HL-60 (cell line): ENCODE measurements around the gene ADPGK.

Experiments used
- DNase-seq, 2 experiments: peaks; one replicate each; pipeline ENCODE4 v3.0.0-alpha.2; 2010 to 2020; ENCODE audit warnings: low read depth in 1 of 2, low spot score in 1 of 2
- H3K27ac ChIP-seq: fragments of 250-450 bp; sonication (Bioruptor Pico); replicated peaks from 2 replicates; pipeline ENCODE4 v1.5.1; 2020; ENCODE audit warnings: mild to moderate bottlenecking, moderate library complexity
- H3K27me3 ChIP-seq: fragments of 250-450 bp; sonication (Bioruptor Pico); 2 replicates; pipeline ENCODE4 v1.5.1; 2021; ENCODE audit warnings: mild to moderate bottlenecking, moderate library complexity; ENCODE audit not compliant: insufficient read depth, poor library complexity, severe bottlenecking
- H3K4me3 ChIP-seq: replicated peaks from 2 replicates; pipeline ENCODE4 v1.5.1; 2011; ENCODE audit warnings: mild to moderate bottlenecking, control low read depth, low read length; ENCODE audit not compliant: insufficient read depth
- GABPA ChIP-seq: IDR thresholded peaks from 2 replicates; pipeline ENCODE4 v1.6.1; 2012; ENCODE audit warnings: low read depth
- POLR2AphosphoS5 ChIP-seq: IDR thresholded peaks from 2 replicates; pipeline ENCODE4 v1.6.1; 2012; ENCODE audit warnings: low read depth
- SPI1 ChIP-seq: IDR thresholded peaks from 2 replicates; pipeline ENCODE4 v1.6.1; 2012; ENCODE audit warnings: low read depth, mild to moderate bottlenecking, borderline replicate concordance
- TF ChIP-seq, protein P1 (sequence below): IDR thresholded peaks from 2 replicates; pipeline ENCODE4 v1.6.1; 2012; ENCODE audit warnings: low read depth; ENCODE audit not compliant: insufficient replicate concordance
- TF ChIP-seq, protein P2 (sequence below): IDR thresholded peaks from one replicate; pipeline ENCODE4 v1.5.1; 2011; ENCODE audit warnings: low read length, control low read depth, inconsistent platforms; ENCODE audit not compliant: insufficient read depth

The ADPGK gene

DNA sequence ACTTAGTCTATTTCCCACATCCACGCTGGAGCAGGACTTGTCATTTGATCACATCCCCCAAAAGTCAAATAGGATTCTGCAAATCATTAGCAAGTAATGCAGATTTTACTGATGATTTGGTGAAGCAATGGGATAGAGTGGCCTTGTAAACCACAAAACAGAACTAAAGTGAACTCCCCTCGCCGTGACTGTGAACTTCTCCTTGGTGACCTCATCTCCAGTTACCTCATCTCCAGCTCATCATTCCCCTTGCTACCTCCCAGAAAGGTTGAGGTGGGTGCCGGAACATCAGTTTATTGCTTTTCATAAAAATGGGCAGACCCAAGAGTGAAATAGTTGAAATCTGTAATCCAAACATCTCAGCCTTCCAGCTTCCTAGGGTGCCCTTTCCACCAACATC, 36.7 kb upstream of the ADPGK start:
- TF ChIP-seq POLR2AphosphoS5 (no peak), SPI1 (no peak), GABPA (no peak)
- TF ChIP-seq, protein P1, sequence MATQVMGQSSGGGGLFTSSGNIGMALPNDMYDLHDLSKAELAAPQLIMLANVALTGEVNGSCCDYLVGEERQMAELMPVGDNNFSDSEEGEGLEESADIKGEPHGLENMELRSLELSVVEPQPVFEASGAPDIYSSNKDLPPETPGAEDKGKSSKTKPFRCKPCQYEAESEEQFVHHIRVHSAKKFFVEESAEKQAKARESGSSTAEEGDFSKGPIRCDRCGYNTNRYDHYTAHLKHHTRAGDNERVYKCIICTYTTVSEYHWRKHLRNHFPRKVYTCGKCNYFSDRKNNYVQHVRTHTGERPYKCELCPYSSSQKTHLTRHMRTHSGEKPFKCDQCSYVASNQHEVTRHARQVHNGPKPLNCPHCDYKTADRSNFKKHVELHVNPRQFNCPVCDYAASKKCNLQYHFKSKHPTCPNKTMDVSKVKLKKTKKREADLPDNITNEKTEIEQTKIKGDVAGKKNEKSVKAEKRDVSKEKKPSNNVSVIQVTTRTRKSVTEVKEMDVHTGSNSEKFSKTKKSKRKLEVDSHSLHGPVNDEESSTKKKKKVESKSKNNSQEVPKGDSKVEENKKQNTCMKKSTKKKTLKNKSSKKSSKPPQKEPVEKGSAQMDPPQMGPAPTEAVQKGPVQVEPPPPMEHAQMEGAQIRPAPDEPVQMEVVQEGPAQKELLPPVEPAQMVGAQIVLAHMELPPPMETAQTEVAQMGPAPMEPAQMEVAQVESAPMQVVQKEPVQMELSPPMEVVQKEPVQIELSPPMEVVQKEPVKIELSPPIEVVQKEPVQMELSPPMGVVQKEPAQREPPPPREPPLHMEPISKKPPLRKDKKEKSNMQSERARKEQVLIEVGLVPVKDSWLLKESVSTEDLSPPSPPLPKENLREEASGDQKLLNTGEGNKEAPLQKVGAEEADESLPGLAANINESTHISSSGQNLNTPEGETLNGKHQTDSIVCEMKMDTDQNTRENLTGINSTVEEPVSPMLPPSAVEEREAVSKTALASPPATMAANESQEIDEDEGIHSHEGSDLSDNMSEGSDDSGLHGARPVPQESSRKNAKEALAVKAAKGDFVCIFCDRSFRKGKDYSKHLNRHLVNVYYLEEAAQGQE = no peak
- TF ChIP-seq, protein P2, sequence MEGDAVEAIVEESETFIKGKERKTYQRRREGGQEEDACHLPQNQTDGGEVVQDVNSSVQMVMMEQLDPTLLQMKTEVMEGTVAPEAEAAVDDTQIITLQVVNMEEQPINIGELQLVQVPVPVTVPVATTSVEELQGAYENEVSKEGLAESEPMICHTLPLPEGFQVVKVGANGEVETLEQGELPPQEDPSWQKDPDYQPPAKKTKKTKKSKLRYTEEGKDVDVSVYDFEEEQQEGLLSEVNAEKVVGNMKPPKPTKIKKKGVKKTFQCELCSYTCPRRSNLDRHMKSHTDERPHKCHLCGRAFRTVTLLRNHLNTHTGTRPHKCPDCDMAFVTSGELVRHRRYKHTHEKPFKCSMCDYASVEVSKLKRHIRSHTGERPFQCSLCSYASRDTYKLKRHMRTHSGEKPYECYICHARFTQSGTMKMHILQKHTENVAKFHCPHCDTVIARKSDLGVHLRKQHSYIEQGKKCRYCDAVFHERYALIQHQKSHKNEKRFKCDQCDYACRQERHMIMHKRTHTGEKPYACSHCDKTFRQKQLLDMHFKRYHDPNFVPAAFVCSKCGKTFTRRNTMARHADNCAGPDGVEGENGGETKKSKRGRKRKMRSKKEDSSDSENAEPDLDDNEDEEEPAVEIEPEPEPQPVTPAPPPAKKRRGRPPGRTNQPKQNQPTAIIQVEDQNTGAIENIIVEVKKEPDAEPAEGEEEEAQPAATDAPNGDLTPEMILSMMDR = no peak
- H3K27me3 ChIP-seq = peaks cover under 1% of the 10 kb centered on the region
- DNase-seq = peak in 1 of 2 experiments; percentile 62

GRCh38 chr15:72818632-72819031, 35.1 kb upstream of the ADPGK start:
- Histone ChIP-seq H3K27ac (no peak overlapping the region), H3K27me3 (peaks cover 2% of the 10 kb centered on the region), H3K4me3 (no peak overlapping the region)
- TF ChIP-seq GABPA (no peak), POLR2AphosphoS5 (no peak), SPI1 (no peak)
- TF ChIP-seq, protein P2 = no peak
- TF ChIP-seq, protein P1 = no peak
- no peak for DNase-seq

More for the DNA sequence above, 36.7 kb upstream of the ADPGK start:
- no peak overlapping the region for H3K27ac ChIP-seq
- H3K4me3 ChIP-seq = no peak overlapping the region

- TF ChIP-seq SPI1 (no peak), GABPA (no peak), POLR2AphosphoS5 (no peak)
- TF ChIP-seq, protein P2 = no peak
- TF ChIP-seq, protein P1 = no peak
- no peak for DNase-seq
- Histone ChIP-seq H3K4me3 (no peak overlapping the region), H3K27me3 (peaks cover 2% of the 10 kb centered on the region), H3K27ac (no peak overlapping the region)
Observed at GRCh38 chr15:72813345-72814004, 29.9 kb upstream of the ADPGK start.
